ENCODE results near the gene RRP1B. TPM values are rescaled to one million over a fixed set of nuclear protein-coding genes. Genes with fewer than 3 reads are reported as not detected.

The RRP1B gene, protein sequence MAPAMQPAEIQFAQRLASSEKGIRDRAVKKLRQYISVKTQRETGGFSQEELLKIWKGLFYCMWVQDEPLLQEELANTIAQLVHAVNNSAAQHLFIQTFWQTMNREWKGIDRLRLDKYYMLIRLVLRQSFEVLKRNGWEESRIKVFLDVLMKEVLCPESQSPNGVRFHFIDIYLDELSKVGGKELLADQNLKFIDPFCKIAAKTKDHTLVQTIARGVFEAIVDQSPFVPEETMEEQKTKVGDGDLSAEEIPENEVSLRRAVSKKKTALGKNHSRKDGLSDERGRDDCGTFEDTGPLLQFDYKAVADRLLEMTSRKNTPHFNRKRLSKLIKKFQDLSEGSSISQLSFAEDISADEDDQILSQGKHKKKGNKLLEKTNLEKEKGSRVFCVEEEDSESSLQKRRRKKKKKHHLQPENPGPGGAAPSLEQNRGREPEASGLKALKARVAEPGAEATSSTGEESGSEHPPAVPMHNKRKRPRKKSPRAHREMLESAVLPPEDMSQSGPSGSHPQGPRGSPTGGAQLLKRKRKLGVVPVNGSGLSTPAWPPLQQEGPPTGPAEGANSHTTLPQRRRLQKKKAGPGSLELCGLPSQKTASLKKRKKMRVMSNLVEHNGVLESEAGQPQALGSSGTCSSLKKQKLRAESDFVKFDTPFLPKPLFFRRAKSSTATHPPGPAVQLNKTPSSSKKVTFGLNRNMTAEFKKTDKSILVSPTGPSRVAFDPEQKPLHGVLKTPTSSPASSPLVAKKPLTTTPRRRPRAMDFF
- total RNA-seq (10 to 100 TPM in 1 of 2 donors, 1 to 10 TPM in 1; 9.2 to 12.6 TPM), polyA plus RNA-seq (1 to 10 TPM; 7.3 to 7.6 TPM)

DNA sequence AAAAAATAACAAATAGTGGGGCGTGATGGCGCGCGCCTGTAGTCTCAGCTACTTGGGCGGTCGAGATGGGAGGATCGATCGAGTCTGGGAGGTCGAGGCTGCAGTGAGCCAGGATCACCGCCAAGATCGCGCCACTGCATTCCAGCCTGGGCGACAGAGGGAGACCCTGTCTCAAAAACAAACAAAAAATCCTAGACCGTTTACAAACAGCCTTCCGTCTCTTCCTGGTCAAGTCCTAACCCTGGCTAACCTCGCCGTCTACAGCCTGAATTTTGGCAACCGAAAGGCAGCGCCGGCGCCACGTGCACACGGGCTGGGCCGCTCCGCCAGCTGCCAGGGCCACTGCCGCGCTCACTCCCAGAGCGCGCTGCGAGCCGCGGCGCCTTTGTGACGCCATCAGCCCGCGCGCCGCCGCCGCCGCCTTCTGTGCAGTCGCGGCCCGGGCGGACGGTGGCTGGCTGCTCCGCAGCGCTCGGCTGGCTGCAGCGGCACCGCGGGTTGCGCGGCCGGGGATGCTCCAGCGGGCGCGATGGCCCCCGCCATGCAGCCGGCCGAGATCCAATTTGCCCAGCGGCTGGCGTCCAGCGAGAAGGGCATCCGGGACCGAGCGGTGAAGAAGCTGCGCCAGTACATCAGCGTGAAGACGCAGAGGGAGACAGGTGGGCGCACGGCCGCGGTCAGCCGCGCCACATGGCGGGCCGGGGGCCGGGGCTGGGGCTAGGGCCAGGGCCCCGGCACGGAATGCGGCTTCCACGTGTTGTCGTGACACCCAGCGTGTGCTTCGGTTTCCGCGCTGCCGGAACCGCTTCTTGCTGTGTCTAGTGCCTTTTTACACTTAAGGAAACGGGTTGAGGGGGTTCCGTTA, at the start of gene RRP1B, which contains the start of gene HSF2BP:
TSS of gene RRP1B (plus strand) at position 425 of the 865 bp plus-strand sequence. CDS start at position 530, 105 bp downstream.
TSS of gene HSF2BP (minus strand) at position 353 of the 865 bp plus-strand sequence. CDS start 1,392 bp downstream, outside the sequence.
- peak; percentile 77 for DNase-seq (ENCODE audit: low spot score)
- 4% methylated on average over 92 of the region's 92 CpGs for WGBS
- peak within 1 kb of the TSS; percentile 79 to 96 for H3K9ac ChIP-seq (ENCODE audit: low read depth in 1 of 2, low read length in 2 of 2)
- no peak for TF ChIP-seq TAF1 (conservative IDR thresholded peaks at IDR 0.05)
- TF ChIP-seq YY1 (IDR thresholded peaks at IDR 0.05) = no peak
- no peak for TF ChIP-seq EGR1 (IDR thresholded peaks at IDR 0.05; ENCODE audit: low read depth in 2 of 2)
- TF ChIP-seq ZBTB33 (IDR thresholded peaks at IDR 0.05) = no peak
- no peak for TF ChIP-seq HNF4A (conservative IDR thresholded peaks at IDR 0.05)
- TF ChIP-seq, protein P1, sequence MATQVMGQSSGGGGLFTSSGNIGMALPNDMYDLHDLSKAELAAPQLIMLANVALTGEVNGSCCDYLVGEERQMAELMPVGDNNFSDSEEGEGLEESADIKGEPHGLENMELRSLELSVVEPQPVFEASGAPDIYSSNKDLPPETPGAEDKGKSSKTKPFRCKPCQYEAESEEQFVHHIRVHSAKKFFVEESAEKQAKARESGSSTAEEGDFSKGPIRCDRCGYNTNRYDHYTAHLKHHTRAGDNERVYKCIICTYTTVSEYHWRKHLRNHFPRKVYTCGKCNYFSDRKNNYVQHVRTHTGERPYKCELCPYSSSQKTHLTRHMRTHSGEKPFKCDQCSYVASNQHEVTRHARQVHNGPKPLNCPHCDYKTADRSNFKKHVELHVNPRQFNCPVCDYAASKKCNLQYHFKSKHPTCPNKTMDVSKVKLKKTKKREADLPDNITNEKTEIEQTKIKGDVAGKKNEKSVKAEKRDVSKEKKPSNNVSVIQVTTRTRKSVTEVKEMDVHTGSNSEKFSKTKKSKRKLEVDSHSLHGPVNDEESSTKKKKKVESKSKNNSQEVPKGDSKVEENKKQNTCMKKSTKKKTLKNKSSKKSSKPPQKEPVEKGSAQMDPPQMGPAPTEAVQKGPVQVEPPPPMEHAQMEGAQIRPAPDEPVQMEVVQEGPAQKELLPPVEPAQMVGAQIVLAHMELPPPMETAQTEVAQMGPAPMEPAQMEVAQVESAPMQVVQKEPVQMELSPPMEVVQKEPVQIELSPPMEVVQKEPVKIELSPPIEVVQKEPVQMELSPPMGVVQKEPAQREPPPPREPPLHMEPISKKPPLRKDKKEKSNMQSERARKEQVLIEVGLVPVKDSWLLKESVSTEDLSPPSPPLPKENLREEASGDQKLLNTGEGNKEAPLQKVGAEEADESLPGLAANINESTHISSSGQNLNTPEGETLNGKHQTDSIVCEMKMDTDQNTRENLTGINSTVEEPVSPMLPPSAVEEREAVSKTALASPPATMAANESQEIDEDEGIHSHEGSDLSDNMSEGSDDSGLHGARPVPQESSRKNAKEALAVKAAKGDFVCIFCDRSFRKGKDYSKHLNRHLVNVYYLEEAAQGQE (IDR thresholded peaks at IDR 0.05) = no peak
- TF ChIP-seq RAD21 (IDR thresholded peaks at IDR 0.05) = peak in 1 of 2 donors; percentile 12
- TF ChIP-seq, protein P2, sequence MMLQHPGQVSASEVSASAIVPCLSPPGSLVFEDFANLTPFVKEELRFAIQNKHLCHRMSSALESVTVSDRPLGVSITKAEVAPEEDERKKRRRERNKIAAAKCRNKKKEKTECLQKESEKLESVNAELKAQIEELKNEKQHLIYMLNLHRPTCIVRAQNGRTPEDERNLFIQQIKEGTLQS (IDR thresholded peaks at IDR 0.05) = no peak
- TF ChIP-seq MAX (IDR thresholded peaks at IDR 0.05) = peak; percentile 64
- TF ChIP-seq RXRA (IDR thresholded peaks at IDR 0.05) = peak; percentile 51 to 65
- no peak for TF ChIP-seq FOXA1 (IDR thresholded peaks at IDR 0.05)
- no peak for TF ChIP-seq GABPA (IDR thresholded peaks at IDR 0.05 in 1 of 2, conservative IDR thresholded peaks at IDR 0.05 in 1 of 2)
- no peak for TF ChIP-seq FOXA2 (IDR thresholded peaks at IDR 0.05)
- TF ChIP-seq HNF4G (IDR thresholded peaks at IDR 0.05) = no peak
- no peak for TF ChIP-seq JUND (IDR thresholded peaks at IDR 0.05)
- no peak for TF ChIP-seq NR2F2 (IDR thresholded peaks at IDR 0.05)
- TF ChIP-seq, protein P3, sequence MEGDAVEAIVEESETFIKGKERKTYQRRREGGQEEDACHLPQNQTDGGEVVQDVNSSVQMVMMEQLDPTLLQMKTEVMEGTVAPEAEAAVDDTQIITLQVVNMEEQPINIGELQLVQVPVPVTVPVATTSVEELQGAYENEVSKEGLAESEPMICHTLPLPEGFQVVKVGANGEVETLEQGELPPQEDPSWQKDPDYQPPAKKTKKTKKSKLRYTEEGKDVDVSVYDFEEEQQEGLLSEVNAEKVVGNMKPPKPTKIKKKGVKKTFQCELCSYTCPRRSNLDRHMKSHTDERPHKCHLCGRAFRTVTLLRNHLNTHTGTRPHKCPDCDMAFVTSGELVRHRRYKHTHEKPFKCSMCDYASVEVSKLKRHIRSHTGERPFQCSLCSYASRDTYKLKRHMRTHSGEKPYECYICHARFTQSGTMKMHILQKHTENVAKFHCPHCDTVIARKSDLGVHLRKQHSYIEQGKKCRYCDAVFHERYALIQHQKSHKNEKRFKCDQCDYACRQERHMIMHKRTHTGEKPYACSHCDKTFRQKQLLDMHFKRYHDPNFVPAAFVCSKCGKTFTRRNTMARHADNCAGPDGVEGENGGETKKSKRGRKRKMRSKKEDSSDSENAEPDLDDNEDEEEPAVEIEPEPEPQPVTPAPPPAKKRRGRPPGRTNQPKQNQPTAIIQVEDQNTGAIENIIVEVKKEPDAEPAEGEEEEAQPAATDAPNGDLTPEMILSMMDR (IDR thresholded peaks at IDR 0.05; ENCODE audit: low read depth, low read length, missing input control) = peak; percentile 6
- peak; percentile 53 for TF ChIP-seq SP1 (IDR thresholded peaks at IDR 0.05)
- H3K9me3 ChIP-seq (ENCODE audit: control insufficient read depth in 4 of 4, low read length in 3 of 4) = no peaks in the 10 kb centered on the region
- H3K4me3 ChIP-seq (ENCODE audit: low read depth in 1 of 3, low read length in 3 of 3) = peak within 1 kb of the TSS; percentile 95 to 99 (median 95)
- H3K4me1 ChIP-seq (ENCODE audit: control insufficient read depth in 4 of 4, insufficient read depth in 4 of 4, low read length in 3 of 4) = peaks cover 6 to 30% (median 19%) of the 10 kb centered on the region in 4 donors
- no peaks in the 10 kb centered on the region for H3K27me3 ChIP-seq (ENCODE audit: control insufficient read depth in 4 of 4, insufficient read depth in 4 of 4, low read length in 3 of 4)
- H3K27ac ChIP-seq (ENCODE audit: low read depth in 1 of 2, low read length in 2 of 2) = peak within 1 kb of the TSS; percentile 87 to 91
- peaks cover 0 to 4% (median 0%) of the 10 kb centered on the region in 4 donors for H3K36me3 ChIP-seq (ENCODE audit: control insufficient read depth in 4 of 4, insufficient read depth in 3 of 4, low read depth in 1 of 4, low read length in 3 of 4)

Data from liver (tissue), 9 donors.